ENCODE results near the gene FAM81A. TPM values are rescaled to one million over a fixed set of nuclear protein-coding genes. Genes with fewer than 3 reads are reported as not detected.
A peak's percentile ranks its signal among the peaks of the same experiment; 100 is the strongest.
"Not testable (repeated sequence)": the region's sequence is repeated elsewhere in the genome, so short reads cannot be mapped to it uniquely, and the experiment has no call there.

FAM81A gene
- total and polyA plus RNA-seq, 2 donors = 0.42 to 1.2 TPM

- H3K27me3 ChIP-seq (ENCODE audit: control insufficient read depth in 2 of 2, insufficient read depth in 1 of 2, low read length in 1 of 2) = peaks cover 0 to 9% of the 10 kb centered on the region in 2 donors
- H3K4me3 ChIP-seq (ENCODE audit: low read length in 2 of 2) = no peak overlapping the region
- no peak overlapping the region for H3K27ac ChIP-seq (ENCODE audit: low read depth in 1 of 2, low read length in 1 of 2)
- no peaks in the 10 kb centered on the region for H3K36me3 ChIP-seq (ENCODE audit: control insufficient read depth in 2 of 2, insufficient read depth in 2 of 2, low read length in 1 of 2)
- WGBS = 48% methylated on average over 1 of the region's 1 CpG
- no peaks in the 10 kb centered on the region for H3K4me1 ChIP-seq (ENCODE audit: control insufficient read depth in 2 of 2, insufficient read depth in 2 of 2, low read length in 2 of 2)
- H3K9me3 ChIP-seq (ENCODE audit: control insufficient read depth in 2 of 2, insufficient read depth in 1 of 2, low read length in 1 of 2) = no peaks in the 10 kb centered on the region
- DNase-seq (ENCODE audit: low read depth in 6 of 9, low spot score in 9 of 9) = no peak
These were observed 18.8 kb upstream of the FAM81A start for GRCh38 chr15:59419170-59419569.

GRCh38 chr15:59420108-59420507 is 17.9 kb upstream of the FAM81A start:
- no peaks in the 10 kb centered on the region for H3K9me3 ChIP-seq (ENCODE audit: control insufficient read depth in 2 of 2, insufficient read depth in 1 of 2, low read length in 1 of 2)
- H3K4me3 ChIP-seq (ENCODE audit: low read length in 2 of 2) = no peak overlapping the region
- peaks cover 0 to 9% of the 10 kb centered on the region in 2 donors for H3K27me3 ChIP-seq (ENCODE audit: control insufficient read depth in 2 of 2, insufficient read depth in 1 of 2, low read length in 1 of 2)
- no peak for DNase-seq (ENCODE audit: low read depth in 6 of 9, low spot score in 9 of 9)
- H3K27ac ChIP-seq (ENCODE audit: low read depth in 1 of 2, low read length in 1 of 2) = no peak overlapping the region
- WGBS = 93% methylated on average over 3 of the region's 3 CpGs
- no peaks in the 10 kb centered on the region for H3K4me1 ChIP-seq (ENCODE audit: control insufficient read depth in 2 of 2, insufficient read depth in 2 of 2, low read length in 2 of 2)
- no peaks in the 10 kb centered on the region for H3K36me3 ChIP-seq (ENCODE audit: control insufficient read depth in 2 of 2, insufficient read depth in 2 of 2, low read length in 1 of 2)

GRCh38 chr15:59420986-59421618 is 16.9 kb upstream of the FAM81A start:
- no peaks in the 10 kb centered on the region for H3K9me3 ChIP-seq (ENCODE audit: control insufficient read depth in 2 of 2, insufficient read depth in 1 of 2, low read length in 1 of 2)
- no peaks in the 10 kb centered on the region for H3K36me3 ChIP-seq (ENCODE audit: control insufficient read depth in 2 of 2, insufficient read depth in 2 of 2, low read length in 1 of 2)
- H3K27ac ChIP-seq (ENCODE audit: low read depth in 1 of 2, low read length in 1 of 2) = no peak overlapping the region
- H3K4me3 ChIP-seq (ENCODE audit: low read length in 2 of 2) = no peak overlapping the region
- H3K27me3 ChIP-seq (ENCODE audit: control insufficient read depth in 2 of 2, insufficient read depth in 1 of 2, low read length in 1 of 2) = peaks cover 0 to 9% of the 10 kb centered on the region in 2 donors
- 44% methylated on average over 12 of the region's 16 CpGs for WGBS
- no peaks in the 10 kb centered on the region for H3K4me1 ChIP-seq (ENCODE audit: control insufficient read depth in 2 of 2, insufficient read depth in 2 of 2, low read length in 2 of 2)
- no peak for DNase-seq (ENCODE audit: low read depth in 6 of 9, low spot score in 9 of 9)

- no peaks in the 10 kb centered on the region for H3K9me3 ChIP-seq (ENCODE audit: control insufficient read depth in 2 of 2, insufficient read depth in 1 of 2, low read length in 1 of 2)
- no peaks in the 10 kb centered on the region for H3K4me1 ChIP-seq (ENCODE audit: control insufficient read depth in 2 of 2, insufficient read depth in 2 of 2, low read length in 2 of 2)
- 67% methylated on average over 5 of the region's 5 CpGs for WGBS
- DNase-seq (ENCODE audit: low read depth in 6 of 9, low spot score in 9 of 9) = no peak
- H3K36me3 ChIP-seq (ENCODE audit: control insufficient read depth in 2 of 2, insufficient read depth in 2 of 2, low read length in 1 of 2) = no peaks in the 10 kb centered on the region
- H3K27me3 ChIP-seq (ENCODE audit: control insufficient read depth in 2 of 2, insufficient read depth in 1 of 2, low read length in 1 of 2) = peaks cover 0 to 6% of the 10 kb centered on the region in 2 donors
- no peak overlapping the region for H3K27ac ChIP-seq (ENCODE audit: low read depth in 1 of 2, low read length in 1 of 2)
- H3K4me3 ChIP-seq (ENCODE audit: low read length in 2 of 2) = no peak overlapping the region
These were observed 13.4 kb upstream of the FAM81A start for GRCh38 chr15:59424616-59425015.

GRCh38 chr15:59428898-59429297 is 9.1 kb upstream of the FAM81A start:
- WGBS = 89% methylated on average over 3 of the region's 3 CpGs
- not testable (repeated sequence) for DNase-seq (ENCODE audit: low read depth in 6 of 9, low spot score in 9 of 9); H3K36me3 ChIP-seq (ENCODE audit: control insufficient read depth in 2 of 2, insufficient read depth in 2 of 2, low read length in 1 of 2); H3K4me3 ChIP-seq (ENCODE audit: low read length in 2 of 2); H3K27me3 ChIP-seq (ENCODE audit: control insufficient read depth in 2 of 2, insufficient read depth in 1 of 2, low read length in 1 of 2); H3K4me1 ChIP-seq (ENCODE audit: control insufficient read depth in 2 of 2, insufficient read depth in 2 of 2, low read length in 2 of 2); H3K27ac ChIP-seq (ENCODE audit: low read depth in 1 of 2, low read length in 1 of 2); H3K9me3 ChIP-seq (ENCODE audit: control insufficient read depth in 2 of 2, insufficient read depth in 1 of 2, low read length in 1 of 2)

GRCh38 chr15:59432389-59432788 is 5.6 kb upstream of the FAM81A start:
- 100% methylated on average over 1 of the region's 1 CpG for WGBS

GRCh38 chr15:59434481-59434880 is 3.5 kb upstream of the FAM81A start:
- 90% methylated on average over 4 of the region's 4 CpGs for WGBS
- Histone ChIP-seq H3K27me3 (ENCODE audit: control insufficient read depth in 2 of 2, insufficient read depth in 1 of 2, low read length in 1 of 2) (peaks cover 28 to 45% of the 10 kb centered on the region in 2 donors), H3K4me3 (ENCODE audit: low read length in 2 of 2) (no peak overlapping the region), H3K36me3 (ENCODE audit: control insufficient read depth in 2 of 2, insufficient read depth in 2 of 2, low read length in 1 of 2) (no peaks in the 10 kb centered on the region), H3K27ac (ENCODE audit: low read depth in 1 of 2, low read length in 1 of 2) (no peak overlapping the region), H3K4me1 (ENCODE audit: control insufficient read depth in 2 of 2, insufficient read depth in 2 of 2, low read length in 2 of 2) (peaks cover 9 to 11% of the 10 kb centered on the region in 2 donors), H3K9me3 (ENCODE audit: control insufficient read depth in 2 of 2, insufficient read depth in 1 of 2, low read length in 1 of 2) (no peaks in the 10 kb centered on the region)
- DNase-seq (ENCODE audit: low read depth in 6 of 9, low spot score in 9 of 9) = no peak

More at GRCh38 chr15:59432389-59432788, 5.6 kb upstream of the FAM81A start:
- DNase-seq (ENCODE audit: low read depth in 6 of 9, low spot score in 9 of 9) = no peak
- Histone ChIP-seq H3K36me3 (ENCODE audit: control insufficient read depth in 2 of 2, insufficient read depth in 2 of 2, low read length in 1 of 2) (no peaks in the 10 kb centered on the region), H3K4me1 (ENCODE audit: control insufficient read depth in 2 of 2, insufficient read depth in 2 of 2, low read length in 2 of 2) (peaks cover 1 to 2% of the 10 kb centered on the region in 2 donors), H3K27me3 (ENCODE audit: control insufficient read depth in 2 of 2, insufficient read depth in 1 of 2, low read length in 1 of 2) (peaks cover 9 to 26% of the 10 kb centered on the region in 2 donors), H3K9me3 (ENCODE audit: control insufficient read depth in 2 of 2, insufficient read depth in 1 of 2, low read length in 1 of 2) (no peaks in the 10 kb centered on the region), H3K27ac (ENCODE audit: low read depth in 1 of 2, low read length in 1 of 2) (no peak overlapping the region), H3K4me3 (ENCODE audit: low read length in 2 of 2) (no peak overlapping the region)

- no peak overlapping the region for H3K4me3 ChIP-seq (ENCODE audit: low read length in 2 of 2)
These were observed 1.2 kb upstream of the FAM81A start for GRCh38 chr15:59436774-59437141.

GRCh38 chr15:59437142-59437816 is 707 bp upstream of the FAM81A start:
- no peak for DNase-seq (ENCODE audit: low read depth in 6 of 9, low spot score in 9 of 9)
- no peaks in the 10 kb centered on the region for H3K9me3 ChIP-seq (ENCODE audit: control insufficient read depth in 2 of 2, insufficient read depth in 1 of 2, low read length in 1 of 2)

More at GRCh38 chr15:59436774-59437141, 1.2 kb upstream of the FAM81A start:
- Histone ChIP-seq H3K27me3 (ENCODE audit: control insufficient read depth in 2 of 2, insufficient read depth in 1 of 2, low read length in 1 of 2) (peaks cover 31 to 59% of the 10 kb centered on the region in 2 donors), H3K27ac (ENCODE audit: low read depth in 1 of 2, low read length in 1 of 2) (no peak overlapping the region), H3K36me3 (ENCODE audit: control insufficient read depth in 2 of 2, insufficient read depth in 2 of 2, low read length in 1 of 2) (no peaks in the 10 kb centered on the region), H3K4me1 (ENCODE audit: control insufficient read depth in 2 of 2, insufficient read depth in 2 of 2, low read length in 2 of 2) (peaks cover 9 to 11% of the 10 kb centered on the region in 2 donors), H3K9me3 (ENCODE audit: control insufficient read depth in 2 of 2, insufficient read depth in 1 of 2, low read length in 1 of 2) (no peaks in the 10 kb centered on the region)
- WGBS = 38% methylated on average over 6 of the region's 6 CpGs
- no peak for DNase-seq (ENCODE audit: low read depth in 6 of 9, low spot score in 9 of 9)

More at GRCh38 chr15:59437142-59437816, 707 bp upstream of the FAM81A start:
- WGBS = 10% methylated on average over 30 of the region's 30 CpGs
- H3K4me3 ChIP-seq (ENCODE audit: low read length in 2 of 2) = peak overlapping the region in 1 of 2 donors; percentile 51
- peaks cover 9 to 11% of the 10 kb centered on the region in 2 donors for H3K4me1 ChIP-seq (ENCODE audit: control insufficient read depth in 2 of 2, insufficient read depth in 2 of 2, low read length in 2 of 2)
- H3K36me3 ChIP-seq (ENCODE audit: control insufficient read depth in 2 of 2, insufficient read depth in 2 of 2, low read length in 1 of 2) = no peaks in the 10 kb centered on the region
- H3K27ac ChIP-seq (ENCODE audit: low read depth in 1 of 2, low read length in 1 of 2) = no peak overlapping the region
- H3K27me3 ChIP-seq (ENCODE audit: control insufficient read depth in 2 of 2, insufficient read depth in 1 of 2, low read length in 1 of 2) = peaks cover 31 to 60% of the 10 kb centered on the region in 2 donors
